ENCODE measurements around the gene DACH1. TPM values are rescaled to one million over a fixed set of nuclear protein-coding genes. Genes with fewer than 3 reads are reported as not detected.

The DACH1 gene
- total RNA-seq, 1 experiment from 2014 or later: not detected

DNA sequence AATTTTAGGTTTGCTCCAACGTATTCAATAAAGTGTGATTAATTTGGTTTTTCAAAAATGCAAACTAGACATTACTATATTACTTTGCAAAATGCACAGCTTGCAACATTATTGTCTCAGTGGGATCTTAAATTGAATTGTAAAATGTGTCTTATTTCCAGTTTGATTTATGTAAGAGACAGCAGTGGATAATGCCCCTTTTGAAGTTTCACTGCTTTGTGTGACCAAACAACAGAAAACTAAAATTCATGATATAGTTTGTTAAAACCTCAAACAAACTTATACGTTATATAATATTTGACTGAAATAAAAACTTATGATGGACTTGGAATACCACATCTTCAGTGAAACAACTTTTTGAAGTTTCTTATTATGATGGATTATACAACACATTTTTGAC, 279.8 kb downstream of the DACH1 start:
- Histone ChIP-seq H3K9me2 (ENCODE audit: insufficient read depth) (no peaks in the 10 kb centered on the region), H3K79me2 (ENCODE audit: insufficient read depth, low read length) (no peaks in the 10 kb centered on the region), H3K9ac (ENCODE audit: low read length) (no peak overlapping the region), H3K27ac (ENCODE audit: low read depth, low read length) (no peak overlapping the region), H3K27me3 (ENCODE audit: insufficient read depth, low read length) (no peaks in the 10 kb centered on the region), H3K4me1 (ENCODE audit: control insufficient read depth in 1 of 2, insufficient read depth in 2 of 2, low read length in 2 of 2) (no peaks in the 10 kb centered on the region), H3K9me3 (ENCODE audit: control insufficient read depth in 1 of 2, insufficient read depth in 1 of 2, low read depth in 1 of 2, low read length in 2 of 2) (no peaks in the 10 kb centered on the region; a peak in 1 of 4 replicates), H3K4me3 (replicated peaks in 1 of 2; ENCODE audit: low read depth in 1 of 2, low read length in 2 of 2) (no peak overlapping the region), H3K36me3 (ENCODE audit: control insufficient read depth in 1 of 2, insufficient read depth in 2 of 2, low read length in 2 of 2) (no peaks in the 10 kb centered on the region), H4K20me1 (ENCODE audit: insufficient read depth) (no peaks in the 10 kb centered on the region; the same call in 1 of the 2 replicates), H3K4me2 (ENCODE audit: low read length) (no peak overlapping the region), H2AFZ (ENCODE audit: low read depth, low read length, poor library complexity, severe bottlenecking) (no peak overlapping the region)
- TF ChIP-seq POLR2A (IDR thresholded peaks at IDR 0.05; ENCODE audit: borderline replicate concordance, extremely low read depth, insufficient read depth, insufficient read length): no peak
- TF ChIP-seq ZFX (IDR thresholded peaks at IDR 0.05): no peak
- TF ChIP-seq, protein P1, sequence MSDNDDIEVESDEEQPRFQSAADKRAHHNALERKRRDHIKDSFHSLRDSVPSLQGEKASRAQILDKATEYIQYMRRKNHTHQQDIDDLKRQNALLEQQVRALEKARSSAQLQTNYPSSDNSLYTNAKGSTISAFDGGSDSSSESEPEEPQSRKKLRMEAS (IDR thresholded peaks at IDR 0.05): no peak
- no peak for TF ChIP-seq ZNF274 (IDR thresholded peaks at IDR 0.05; ENCODE audit: low read depth, low read length)
- TF ChIP-seq EGR1 (IDR thresholded peaks at IDR 0.05; ENCODE audit: low read depth): no peak
- TF ChIP-seq, protein P2, sequence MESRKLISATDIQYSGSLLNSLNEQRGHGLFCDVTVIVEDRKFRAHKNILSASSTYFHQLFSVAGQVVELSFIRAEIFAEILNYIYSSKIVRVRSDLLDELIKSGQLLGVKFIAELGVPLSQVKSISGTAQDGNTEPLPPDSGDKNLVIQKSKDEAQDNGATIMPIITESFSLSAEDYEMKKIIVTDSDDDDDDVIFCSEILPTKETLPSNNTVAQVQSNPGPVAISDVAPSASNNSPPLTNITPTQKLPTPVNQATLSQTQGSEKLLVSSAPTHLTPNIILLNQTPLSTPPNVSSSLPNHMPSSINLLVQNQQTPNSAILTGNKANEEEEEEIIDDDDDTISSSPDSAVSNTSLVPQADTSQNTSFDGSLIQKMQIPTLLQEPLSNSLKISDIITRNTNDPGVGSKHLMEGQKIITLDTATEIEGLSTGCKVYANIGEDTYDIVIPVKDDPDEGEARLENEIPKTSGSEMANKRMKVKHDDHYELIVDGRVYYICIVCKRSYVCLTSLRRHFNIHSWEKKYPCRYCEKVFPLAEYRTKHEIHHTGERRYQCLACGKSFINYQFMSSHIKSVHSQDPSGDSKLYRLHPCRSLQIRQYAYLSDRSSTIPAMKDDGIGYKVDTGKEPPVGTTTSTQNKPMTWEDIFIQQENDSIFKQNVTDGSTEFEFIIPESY (IDR thresholded peaks at IDR 0.05; ENCODE audit: extremely low read depth, insufficient replicate concordance, low read length): no peak
- no peak for TF ChIP-seq SRF (IDR thresholded peaks at IDR 0.05; ENCODE audit: low read depth)
- TF ChIP-seq CEBPB (IDR thresholded peaks at IDR 0.05; ENCODE audit: low read depth): no peak
- no peak for TF ChIP-seq YY1 (IDR thresholded peaks at IDR 0.05; ENCODE audit: extremely low read depth, insufficient replicate concordance, low read depth, low read length)
- TF ChIP-seq FOSL1 (IDR thresholded peaks at IDR 0.05; ENCODE audit: low read depth): no peak
- no peak for TF ChIP-seq CBX3 (IDR thresholded peaks at IDR 0.05; ENCODE audit: low read depth)
- TF ChIP-seq, protein P3, sequence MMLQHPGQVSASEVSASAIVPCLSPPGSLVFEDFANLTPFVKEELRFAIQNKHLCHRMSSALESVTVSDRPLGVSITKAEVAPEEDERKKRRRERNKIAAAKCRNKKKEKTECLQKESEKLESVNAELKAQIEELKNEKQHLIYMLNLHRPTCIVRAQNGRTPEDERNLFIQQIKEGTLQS (IDR thresholded peaks at IDR 0.05): no peak
- TF ChIP-seq EZH2 (IDR thresholded peaks at IDR 0.05): no peak
- no peak for TF ChIP-seq SP1 (IDR thresholded peaks at IDR 0.05; ENCODE audit: low read depth)
- TF ChIP-seq JUND (IDR thresholded peaks at IDR 0.05): no peak
- TF ChIP-seq, protein P4, sequence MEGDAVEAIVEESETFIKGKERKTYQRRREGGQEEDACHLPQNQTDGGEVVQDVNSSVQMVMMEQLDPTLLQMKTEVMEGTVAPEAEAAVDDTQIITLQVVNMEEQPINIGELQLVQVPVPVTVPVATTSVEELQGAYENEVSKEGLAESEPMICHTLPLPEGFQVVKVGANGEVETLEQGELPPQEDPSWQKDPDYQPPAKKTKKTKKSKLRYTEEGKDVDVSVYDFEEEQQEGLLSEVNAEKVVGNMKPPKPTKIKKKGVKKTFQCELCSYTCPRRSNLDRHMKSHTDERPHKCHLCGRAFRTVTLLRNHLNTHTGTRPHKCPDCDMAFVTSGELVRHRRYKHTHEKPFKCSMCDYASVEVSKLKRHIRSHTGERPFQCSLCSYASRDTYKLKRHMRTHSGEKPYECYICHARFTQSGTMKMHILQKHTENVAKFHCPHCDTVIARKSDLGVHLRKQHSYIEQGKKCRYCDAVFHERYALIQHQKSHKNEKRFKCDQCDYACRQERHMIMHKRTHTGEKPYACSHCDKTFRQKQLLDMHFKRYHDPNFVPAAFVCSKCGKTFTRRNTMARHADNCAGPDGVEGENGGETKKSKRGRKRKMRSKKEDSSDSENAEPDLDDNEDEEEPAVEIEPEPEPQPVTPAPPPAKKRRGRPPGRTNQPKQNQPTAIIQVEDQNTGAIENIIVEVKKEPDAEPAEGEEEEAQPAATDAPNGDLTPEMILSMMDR (IDR thresholded peaks at IDR 0.05 in 2 of 3, conservative IDR thresholded peaks at IDR 0.05 in 1 of 3; ENCODE audit: borderline replicate concordance in 1 of 3, insufficient read depth in 1 of 3, low read depth in 2 of 3, low read length in 2 of 3): no peak
- RAD21 ChIA-PET (ENCODE audit: low non-redundant PET in 1 of 2, low total read pairs in 2 of 2, uncharacterized antibody in 2 of 2, unreplicated experiment in 2 of 2): no interaction called here
- no TSS peak for BruUV-seq (replicated peaks)
- no peak for ATAC-seq
- DNase-seq (ENCODE audit: low read depth, low spot score): no peak
- intact Hi-C loops (cut with micrococcal nuclease): no loop called here
- CTCF ChIA-PET: no interaction called here
- POLR2A ChIA-PET: no interaction called here

Measured in HCT116 (cell line).